Measurements from ENCODE around the gene HOXA11. TPM values are rescaled to one million over a fixed set of nuclear protein-coding genes. Genes with fewer than 3 reads are reported as not detected.

HOXA11 gene
- total RNA-seq, 1 donor from 2014 or later, result not detected

- Mint-ChIP-seq H3K4me1 (ENCODE audit: unreplicated experiment) (peaks cover 4% of the 10 kb centered on the region), H3K9me3 (ENCODE audit: unreplicated experiment) (no peaks in the 10 kb centered on the region), H3K4me3 (ENCODE audit: unreplicated experiment) (no peak overlapping the region), H3K36me3 (ENCODE audit: unreplicated experiment) (peaks cover 3% of the 10 kb centered on the region), H3K27ac (ENCODE audit: unreplicated experiment) (no peak overlapping the region), H3K27me3 (ENCODE audit: unreplicated experiment) (peaks cover 89% of the 10 kb centered on the region)
- DNase-seq (ENCODE audit: extremely low spot score, unreplicated experiment), result no peak
- no peak for TF ChIP-seq CTCF (IDR thresholded peaks at IDR 0.05)
Measured at GRCh38 chr7:27211084-27211446, 26.0 kb upstream of the HOXA11 start.

GRCh38 chr7:27210441-27211083, 25.5 kb upstream of the HOXA11 start:
- peaks cover 9% of the 10 kb centered on the region for H3K4me1 Mint-ChIP-seq (ENCODE audit: unreplicated experiment)
- DNase-seq (ENCODE audit: extremely low spot score, unreplicated experiment), result no peak
- H3K27me3 Mint-ChIP-seq (ENCODE audit: unreplicated experiment), result peaks cover 89% of the 10 kb centered on the region
- peaks cover 5% of the 10 kb centered on the region for H3K36me3 Mint-ChIP-seq (ENCODE audit: unreplicated experiment)
- H3K9me3 Mint-ChIP-seq (ENCODE audit: unreplicated experiment), result no peaks in the 10 kb centered on the region
- TF ChIP-seq CTCF (IDR thresholded peaks at IDR 0.05), result peak; percentile 80
- no peak overlapping the region for H3K4me3 Mint-ChIP-seq (ENCODE audit: unreplicated experiment)
- no peak overlapping the region for H3K27ac Mint-ChIP-seq (ENCODE audit: unreplicated experiment)

GRCh38 chr7:27209933-27210440, 25.0 kb upstream of the HOXA11 start:
- no peak for DNase-seq (ENCODE audit: extremely low spot score, unreplicated experiment)
- H3K36me3 Mint-ChIP-seq (ENCODE audit: unreplicated experiment), result peaks cover 5% of the 10 kb centered on the region
- H3K4me1 Mint-ChIP-seq (ENCODE audit: unreplicated experiment), result peaks cover 14% of the 10 kb centered on the region
- no peak overlapping the region for H3K27ac Mint-ChIP-seq (ENCODE audit: unreplicated experiment)
- no peak for TF ChIP-seq CTCF (IDR thresholded peaks at IDR 0.05)
- no peak overlapping the region for H3K4me3 Mint-ChIP-seq (ENCODE audit: unreplicated experiment)
- H3K27me3 Mint-ChIP-seq (ENCODE audit: unreplicated experiment), result peaks cover 89% of the 10 kb centered on the region
- H3K9me3 Mint-ChIP-seq (ENCODE audit: unreplicated experiment), result no peaks in the 10 kb centered on the region

- H3K4me1 Mint-ChIP-seq (ENCODE audit: unreplicated experiment), result peaks cover 19% of the 10 kb centered on the region
- H3K9me3 Mint-ChIP-seq (ENCODE audit: unreplicated experiment), result no peaks in the 10 kb centered on the region
- no peak for DNase-seq (ENCODE audit: extremely low spot score, unreplicated experiment)
- no peak for TF ChIP-seq CTCF (IDR thresholded peaks at IDR 0.05)
- no peak overlapping the region for H3K4me3 Mint-ChIP-seq (ENCODE audit: unreplicated experiment)
- H3K27ac Mint-ChIP-seq (ENCODE audit: unreplicated experiment), result no peak overlapping the region
- peaks cover 6% of the 10 kb centered on the region for H3K36me3 Mint-ChIP-seq (ENCODE audit: unreplicated experiment)
- H3K27me3 Mint-ChIP-seq (ENCODE audit: unreplicated experiment), result peaks cover 90% of the 10 kb centered on the region
Measured at GRCh38 chr7:27208998-27209397, 24.0 kb upstream of the HOXA11 start.

- no peaks in the 10 kb centered on the region for H3K9me3 Mint-ChIP-seq (ENCODE audit: unreplicated experiment)
- peaks cover 96% of the 10 kb centered on the region for H3K27me3 Mint-ChIP-seq (ENCODE audit: unreplicated experiment)
- TF ChIP-seq CTCF (IDR thresholded peaks at IDR 0.05), result no peak
- H3K27ac Mint-ChIP-seq (ENCODE audit: unreplicated experiment), result no peak overlapping the region
- peaks cover 7% of the 10 kb centered on the region for H3K36me3 Mint-ChIP-seq (ENCODE audit: unreplicated experiment)
- peaks cover 20% of the 10 kb centered on the region for H3K4me1 Mint-ChIP-seq (ENCODE audit: unreplicated experiment)
- H3K4me3 Mint-ChIP-seq (ENCODE audit: unreplicated experiment), result no peak overlapping the region
- DNase-seq (ENCODE audit: extremely low spot score, unreplicated experiment), result no peak
Measured at GRCh38 chr7:27207348-27207985, 22.4 kb upstream of the HOXA11 start.
